ENCODE measurements around the gene TARS1.

Gene TARS1

GRCh38 chr5:33439905-33440481, 772 bp upstream of the TARS1 start:
- DNase-seq (ENCODE audit: low read depth), result no peak

GRCh38 chr5:33441241-33442177, 744 bp downstream of the TARS1 start:
- DNase-seq (ENCODE audit: low read depth), result no peak

GRCh38 chr5:33444542-33444941, 3.8 kb downstream of the TARS1 start:
- DNase-seq (ENCODE audit: low read depth), result no peak

- no peak for DNase-seq (ENCODE audit: low read depth)
Observed at GRCh38 chr5:33445798-33446197, 5.0 kb downstream of the TARS1 start.

- no peak for DNase-seq (ENCODE audit: low read depth)
Observed at GRCh38 chr5:33448118-33448517, 7.4 kb downstream of the TARS1 start.

- no peak for DNase-seq (ENCODE audit: low read depth)
Observed at GRCh38 chr5:33457126-33457525, 16.4 kb downstream of the TARS1 start.

GRCh38 chr5:33457817-33458216, 17.1 kb downstream of the TARS1 start:
- no peak for DNase-seq (ENCODE audit: low read depth)

- DNase-seq (ENCODE audit: low read depth), result no peak
Observed at GRCh38 chr5:33460210-33460609, 19.4 kb downstream of the TARS1 start.

- DNase-seq (ENCODE audit: low read depth), result no peak
Observed at GRCh38 chr5:33462456-33462855, 21.7 kb downstream of the TARS1 start.

GRCh38 chr5:33465120-33465519, 24.4 kb downstream of the TARS1 start:
- DNase-seq (ENCODE audit: low read depth), result no peak

GRCh38 chr5:33468775-33469435, 28.1 kb downstream of the TARS1 start:
- DNase-seq (ENCODE audit: low read depth), result no peak

- no peak for DNase-seq (ENCODE audit: low read depth)
Observed at GRCh38 chr5:33470544-33470943, 29.8 kb downstream of the TARS1 start.

GRCh38 chr5:33472805-33473409, 32.1 kb downstream of the TARS1 start:
- DNase-seq (ENCODE audit: low read depth), result no peak

GRCh38 chr5:33474004-33474403, 33.2 kb downstream of the TARS1 start:
- DNase-seq (ENCODE audit: low read depth), result no peak

GRCh38 chr5:33474931-33475499, 34.2 kb downstream of the TARS1 start:
- no peak for DNase-seq (ENCODE audit: low read depth)

- no peak for DNase-seq (ENCODE audit: low read depth)
Observed at GRCh38 chr5:33475706-33476105, 34.9 kb downstream of the TARS1 start.

GRCh38 chr5:33476992-33477391, 36.2 kb downstream of the TARS1 start:
- no peak for DNase-seq (ENCODE audit: low read depth)

GRCh38 chr5:33477816-33478215, 37.1 kb downstream of the TARS1 start:
- no peak for DNase-seq (ENCODE audit: low read depth)

GRCh38 chr5:33479311-33479710, 38.5 kb downstream of the TARS1 start:
- no peak for DNase-seq (ENCODE audit: low read depth)

- no peak for DNase-seq (ENCODE audit: low read depth)
Observed at GRCh38 chr5:33480876-33481275, 40.1 kb downstream of the TARS1 start.

- no peak for DNase-seq (ENCODE audit: low read depth)
Observed at GRCh38 chr5:33482335-33482734, 41.6 kb downstream of the TARS1 start.

- DNase-seq (ENCODE audit: low read depth), result no peak
Observed at GRCh38 chr5:33487236-33487635, 46.5 kb downstream of the TARS1 start.
